Activated CD4-positive, alpha-beta memory T cell treated with anti-CD3 and anti-CD28 coated beads, Interleukin-2, amount 10 ng/mL, durations not matched to agents 7 days and 5 days (primary cell): ENCODE measurements around the gene HNRNPAB. TPM values are rescaled to one million over a fixed set of nuclear protein-coding genes. Genes with fewer than 3 reads are reported as not detected.
"Not testable (repeated sequence)": the region's sequence is repeated elsewhere in the genome, so short reads cannot be mapped to it uniquely, and the experiment has no call there.

ENCODE experiments used
- CTCF ChIA-PET: fragments of 350-600 bp; sonication (Branson Sonifier 250); formaldehyde crosslinking; loops from one replicate; lab custom pipeline; 2021; ENCODE audit warnings: antibody characterized with exemption, inconsistent platforms; lab: Charles Lee
- POLR2A ChIA-PET: fragments of 350-600 bp; sonication (Branson Sonifier 250); formaldehyde crosslinking; loops from one replicate; lab custom pipeline; 2021; ENCODE audit warnings: antibody characterized with exemption; lab: Charles Lee
- DNase-seq: peaks from one replicate; pipeline ENCODE4 v3.0.0-alpha.2; 2020
- H3K27ac Mint-ChIP-seq: one replicate; pipeline ENCODE4 v1.8.0; 2021; ENCODE audit warnings: mild to moderate bottlenecking, mixed read lengths
- H3K27me3 Mint-ChIP-seq: one replicate; pipeline ENCODE4 v1.8.0; 2021; ENCODE audit warnings: mixed read lengths
- H3K36me3 Mint-ChIP-seq: one replicate; pipeline ENCODE4 v1.8.0; 2021; ENCODE audit warnings: low read depth, mixed read lengths
- H3K4me1 Mint-ChIP-seq: one replicate; pipeline ENCODE4 v1.8.0; 2021; ENCODE audit warnings: mixed read lengths
- H3K4me3 Mint-ChIP-seq: one replicate; pipeline ENCODE4 v1.8.0; 2021; ENCODE audit warnings: mild to moderate bottlenecking, mixed read lengths
- H3K9me3 Mint-ChIP-seq: one replicate; pipeline ENCODE4 v1.8.0; 2021; ENCODE audit warnings: mixed read lengths
- total RNA-seq, 2 experiments: library from RNA; stranded (reverse); gene quantifications; one replicate each; pipeline ENCODE4 v1.2.3, GENCODE V29; 2021

The HNRNPAB gene
- total RNA-seq, 2 experiments from 2014 or later, result 177 to 186 TPM

DNA sequence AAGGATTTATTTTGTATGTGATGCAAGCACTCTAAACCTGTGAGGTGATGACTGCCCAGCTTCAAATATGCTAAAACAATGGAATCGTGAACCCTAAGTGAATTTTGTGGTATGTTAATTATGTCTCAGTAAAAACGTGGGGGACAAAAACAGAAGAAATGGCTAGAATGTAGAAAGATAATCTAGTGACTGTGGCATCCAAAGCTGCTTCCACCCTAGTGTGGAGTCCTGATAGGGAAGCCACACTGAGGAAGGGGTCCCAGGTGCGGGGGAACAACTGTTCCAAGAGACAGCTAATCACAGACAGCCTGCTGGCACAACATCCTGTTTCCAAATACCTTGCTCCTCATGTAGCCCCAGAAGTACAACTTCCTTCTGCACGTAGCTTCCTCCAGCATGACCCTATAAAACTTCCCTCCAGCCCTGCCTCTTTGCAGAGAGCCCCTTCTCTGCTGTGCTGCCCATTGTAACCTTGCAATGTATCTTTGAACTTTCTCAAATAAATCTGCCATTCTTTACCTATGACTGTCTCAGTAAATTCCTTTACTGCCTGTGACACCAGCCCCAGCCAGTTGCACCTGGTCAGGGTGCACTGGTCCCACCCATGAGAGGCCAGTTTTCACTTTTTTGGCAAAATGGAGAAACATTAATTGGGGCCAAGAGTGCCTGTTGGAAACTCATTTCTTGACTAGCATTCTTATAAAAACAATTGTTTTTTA lies 22.0 kb upstream of the HNRNPAB start:
- Mint-ChIP-seq H3K36me3 (no peaks in the 10 kb centered on the region), H3K27me3 (peaks cover 7% of the 10 kb centered on the region), H3K9me3 (no peaks in the 10 kb centered on the region), H3K4me3 (no peak overlapping the region), H3K27ac (no peak overlapping the region), H3K4me1 (peaks cover 7% of the 10 kb centered on the region)
- DNase-seq, result no peak
- ChIA-PET POLR2A (interaction anchor here (1.3 kb wide), 1 partner anchor 22 kb away, joined by 5 read pairs; the partner anchor contains the start of gene HNRNPAB), CTCF (no interaction called here)

DNA sequence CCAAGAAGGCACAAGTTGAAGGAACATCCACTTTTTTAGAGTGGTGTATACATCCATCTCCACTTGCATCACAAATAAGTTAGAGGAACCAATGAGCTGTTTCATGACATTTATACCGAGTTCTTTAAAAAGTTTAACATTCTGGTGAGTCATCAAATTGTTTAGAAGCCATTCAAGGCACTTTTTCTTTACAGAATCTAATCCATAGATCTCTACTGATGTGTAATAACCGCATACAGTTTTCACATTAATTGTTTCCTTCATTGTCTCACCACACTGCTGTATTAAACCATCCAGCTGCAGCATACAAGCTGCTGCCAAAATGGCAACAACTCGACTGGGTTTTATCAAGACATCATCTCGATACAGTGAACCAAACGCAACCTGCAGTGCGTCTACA lies 17.9 kb upstream of the HNRNPAB start:
- POLR2A ChIA-PET, result interaction anchor here (1.2 kb wide), 1 partner anchor 18 kb away, joined by 6 read pairs; the partner anchor contains the start of gene HNRNPAB
- Mint-ChIP-seq H3K9me3 (no peaks in the 10 kb centered on the region), H3K36me3 (no peaks in the 10 kb centered on the region), H3K27me3 (peaks cover 9% of the 10 kb centered on the region), H3K4me1 (peaks cover 7% of the 10 kb centered on the region), H3K4me3 (no peak overlapping the region), H3K27ac (no peak overlapping the region)
- DNase-seq, result no peak
- CTCF ChIA-PET, result no interaction called here

GRCh38 chr5:178187014-178187413 lies 17.3 kb upstream of the HNRNPAB start, which contains the start of gene GMCL2:
TSS of gene GMCL2 (minus strand) at chr5:178187371. CDS start at chr5:178187299, 72 bp downstream.
- Mint-ChIP-seq H3K27me3 (peaks cover 11% of the 10 kb centered on the region), H3K27ac (no peak within 1 kb of the TSS), H3K36me3 (no peaks in the 10 kb centered on the region), H3K4me1 (peaks cover 5% of the 10 kb centered on the region), H3K4me3 (no peak within 1 kb of the TSS), H3K9me3 (no peaks in the 10 kb centered on the region)
- ChIA-PET POLR2A (interaction anchor here (1.2 kb wide), 1 partner anchor 17 kb away, joined by 6 read pairs; the partner anchor contains the start of gene HNRNPAB), CTCF (no interaction called here)
- no peak for DNase-seq

DNA sequence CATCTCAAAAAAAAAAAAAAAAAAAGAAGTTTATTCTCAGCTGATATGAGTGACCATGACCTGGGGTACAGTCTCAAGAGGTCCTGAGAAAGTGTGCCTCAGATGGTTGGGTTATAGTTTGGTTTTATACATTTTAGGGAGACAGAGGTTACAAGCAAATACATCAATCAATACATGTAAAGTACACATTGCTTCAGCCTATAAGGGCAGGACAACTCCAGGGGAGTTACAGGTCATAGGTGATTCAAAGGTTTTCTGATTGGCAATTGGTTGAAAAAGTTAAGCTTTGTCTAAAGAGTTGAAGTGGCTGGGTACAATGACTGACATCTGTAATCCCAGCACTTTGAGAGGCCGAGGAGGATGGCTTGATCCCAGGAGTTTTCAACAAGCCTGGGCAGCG lies 14.9 kb upstream of the HNRNPAB start:
- DNase-seq, result no peak
- no peak overlapping the region for H3K27ac Mint-ChIP-seq
- peaks cover 14% of the 10 kb centered on the region for H3K4me1 Mint-ChIP-seq
- H3K9me3 Mint-ChIP-seq, result no peaks in the 10 kb centered on the region
- H3K36me3 Mint-ChIP-seq, result no peaks in the 10 kb centered on the region
- peaks cover 28% of the 10 kb centered on the region for H3K27me3 Mint-ChIP-seq
- no peak overlapping the region for H3K4me3 Mint-ChIP-seq
- ChIA-PET POLR2A (no interaction called here), CTCF (interaction anchor here (1.2 kb wide), 1 partner anchor 9 kb away, joined by 4 read pairs; no protein-coding TSS in a partner anchor)

GRCh38 chr5:178191661-178192060 lies 12.7 kb upstream of the HNRNPAB start:
- Mint-ChIP-seq H3K27me3 (peaks cover 34% of the 10 kb centered on the region), H3K4me1 (peaks cover 14% of the 10 kb centered on the region), H3K36me3 (no peaks in the 10 kb centered on the region), H3K27ac (no peak overlapping the region), H3K4me3 (no peak overlapping the region), H3K9me3 (no peaks in the 10 kb centered on the region)
- no peak for DNase-seq
- ChIA-PET CTCF (interaction anchor here (0.6 kb wide), 1 partner anchor 34 kb away, joined by 5 read pairs; no protein-coding TSS in a partner anchor), POLR2A (no interaction called here)

GRCh38 chr5:178192244-178192643 lies 12.1 kb upstream of the HNRNPAB start:
- Mint-ChIP-seq H3K4me1 (peaks cover 14% of the 10 kb centered on the region), H3K4me3 (no peak overlapping the region), H3K27me3 (peaks cover 34% of the 10 kb centered on the region), H3K27ac (no peak overlapping the region), H3K36me3 (no peaks in the 10 kb centered on the region), H3K9me3 (no peaks in the 10 kb centered on the region)
- ChIA-PET CTCF (no interaction called here), POLR2A (no interaction called here)
- no peak for DNase-seq

DNA sequence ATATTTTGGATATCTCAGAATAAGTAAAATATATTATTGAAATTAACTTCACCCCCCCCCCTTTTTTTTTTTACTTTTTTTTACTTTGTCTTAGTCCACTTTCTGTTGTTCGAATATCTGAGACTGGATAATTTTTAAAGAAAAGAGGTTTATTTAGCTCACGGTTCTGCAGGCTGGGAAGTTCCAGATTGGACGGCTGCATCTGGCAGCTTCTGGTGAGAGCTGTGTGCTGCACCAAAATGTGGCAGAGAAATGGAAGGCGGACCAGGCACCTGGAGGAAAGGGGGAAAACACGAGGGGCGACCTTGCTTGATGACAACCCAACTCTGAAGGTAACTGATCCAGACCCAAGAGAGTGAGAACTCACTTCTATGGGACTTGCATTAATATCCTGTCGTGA lies 11.5 kb upstream of the HNRNPAB start:
- Mint-ChIP-seq H3K4me1 (peaks cover 14% of the 10 kb centered on the region), H3K36me3 (no peaks in the 10 kb centered on the region)
- POLR2A ChIA-PET, result no interaction called here

GRCh38 chr5:178193251-178193809 lies 11.0 kb upstream of the HNRNPAB start:
- Mint-ChIP-seq H3K4me1 (peaks cover 14% of the 10 kb centered on the region), H3K36me3 (no peaks in the 10 kb centered on the region), H3K4me3 (no peak overlapping the region), H3K9me3 (no peaks in the 10 kb centered on the region), H3K27ac (no peak overlapping the region), H3K27me3 (peaks cover 33% of the 10 kb centered on the region)
- ChIA-PET POLR2A (interaction anchor here (3.0 kb wide), 1 partner anchor 11 kb away, joined by 10 read pairs; the partner anchor contains the start of gene HNRNPAB), CTCF (no interaction called here)
- DNase-seq, result no peak

More for the DNA sequence above, 11.5 kb upstream of the HNRNPAB start:
- no peak overlapping the region for H3K4me3 Mint-ChIP-seq
- DNase-seq, result no peak
- no peak overlapping the region for H3K27ac Mint-ChIP-seq
- H3K9me3 Mint-ChIP-seq, result no peaks in the 10 kb centered on the region
- CTCF ChIA-PET, result no interaction called here
- H3K27me3 Mint-ChIP-seq, result peaks cover 34% of the 10 kb centered on the region

GRCh38 chr5:178194026-178194425 lies 10.3 kb upstream of the HNRNPAB start:
- H3K36me3 Mint-ChIP-seq, result no peaks in the 10 kb centered on the region
- peaks cover 27% of the 10 kb centered on the region for H3K27me3 Mint-ChIP-seq
- no peak overlapping the region for H3K4me3 Mint-ChIP-seq
- no peak overlapping the region for H3K27ac Mint-ChIP-seq
- H3K4me1 Mint-ChIP-seq, result peaks cover 14% of the 10 kb centered on the region
- POLR2A ChIA-PET, result interaction anchor here (1.0 to 3.0 kb wide), 2 partner anchors 9 to 10 kb away, joined by 3 to 10 read pairs; partner anchors contain the start of gene HNRNPAB
- CTCF ChIA-PET, result no interaction called here
- DNase-seq, result no peak
- H3K9me3 Mint-ChIP-seq, result no peaks in the 10 kb centered on the region

DNA sequence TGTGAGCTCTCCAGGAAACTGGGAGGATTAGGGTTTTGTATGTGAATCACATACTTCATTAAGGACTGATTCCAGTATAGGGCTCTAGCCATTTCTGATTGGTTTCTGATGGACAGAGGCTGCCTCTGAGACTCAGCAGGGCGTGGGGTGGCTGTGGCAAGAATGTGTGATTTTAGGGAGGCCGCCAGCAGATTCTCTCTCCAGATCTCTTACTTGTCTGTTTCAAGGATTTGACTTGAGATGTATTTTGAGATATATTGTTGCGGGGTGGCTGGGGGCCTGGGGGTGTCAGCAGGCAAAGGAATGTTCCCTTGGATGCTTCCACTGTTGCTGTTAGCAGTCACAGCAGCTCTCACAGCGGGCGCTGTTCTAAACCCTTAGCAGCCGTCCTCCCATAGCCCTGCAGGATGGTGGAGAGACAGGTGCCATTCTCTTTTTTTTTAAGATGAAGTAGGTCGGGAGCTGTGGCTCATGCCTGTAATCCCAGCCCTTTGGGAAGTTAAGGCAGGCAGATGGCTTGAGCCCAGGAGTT lies 8.0 kb upstream of the HNRNPAB start:
- H3K27ac Mint-ChIP-seq, result no peak overlapping the region
- ChIA-PET CTCF (no interaction called here), POLR2A (interaction anchor here (0.8 to 3.0 kb wide), 2 partner anchors 8 to 11 kb away, joined by 4 to 10 read pairs; partner anchors contain the start of gene HNRNPAB)
- no peaks in the 10 kb centered on the region for H3K36me3 Mint-ChIP-seq
- H3K9me3 Mint-ChIP-seq, result no peaks in the 10 kb centered on the region
- H3K4me3 Mint-ChIP-seq, result no peak overlapping the region
- no peak for DNase-seq
- peaks cover 14% of the 10 kb centered on the region for H3K4me1 Mint-ChIP-seq
- peaks cover 26% of the 10 kb centered on the region for H3K27me3 Mint-ChIP-seq

GRCh38 chr5:178196986-178197385 lies 7.3 kb upstream of the HNRNPAB start:
- CTCF ChIA-PET, result no interaction called here
- POLR2A ChIA-PET, result interaction anchor here (0.8 kb wide), 1 partner anchor 10 kb away, joined by 4 read pairs; no protein-coding TSS in a partner anchor

DNA sequence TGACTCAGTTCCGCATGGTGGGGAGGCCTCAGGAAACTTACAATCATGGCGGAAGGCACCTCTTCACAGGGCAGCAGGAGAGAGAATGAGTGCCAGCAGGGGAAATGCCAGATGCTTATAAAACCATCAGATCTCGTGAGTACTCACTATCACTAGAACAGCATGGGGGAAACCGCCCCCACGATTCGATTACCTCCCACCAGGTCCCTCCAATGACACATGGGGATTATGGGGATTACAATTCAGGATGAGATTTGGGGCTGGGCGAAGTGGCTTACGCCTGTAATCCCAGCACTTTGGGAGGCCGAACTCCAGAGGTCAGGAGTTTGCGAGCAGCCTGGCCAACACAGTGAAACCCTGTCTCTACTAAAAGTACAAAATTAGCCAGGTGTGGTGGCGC lies 6.2 kb upstream of the HNRNPAB start:
- H3K36me3 Mint-ChIP-seq, H3K9me3 Mint-ChIP-seq, DNase-seq, CTCF ChIA-PET, H3K27ac Mint-ChIP-seq, POLR2A ChIA-PET, H3K4me3 Mint-ChIP-seq: not testable (repeated sequence)
- H3K4me1 Mint-ChIP-seq, result peaks cover 14% of the 10 kb centered on the region
- H3K27me3 Mint-ChIP-seq, result peaks cover 15% of the 10 kb centered on the region

More at GRCh38 chr5:178196986-178197385, 7.3 kb upstream of the HNRNPAB start:
- H3K27ac Mint-ChIP-seq, result no peak overlapping the region
- no peaks in the 10 kb centered on the region for H3K9me3 Mint-ChIP-seq
- peaks cover 24% of the 10 kb centered on the region for H3K27me3 Mint-ChIP-seq
- no peak for DNase-seq
- H3K36me3 Mint-ChIP-seq, result no peaks in the 10 kb centered on the region
- peaks cover 14% of the 10 kb centered on the region for H3K4me1 Mint-ChIP-seq
- no peak overlapping the region for H3K4me3 Mint-ChIP-seq

DNA sequence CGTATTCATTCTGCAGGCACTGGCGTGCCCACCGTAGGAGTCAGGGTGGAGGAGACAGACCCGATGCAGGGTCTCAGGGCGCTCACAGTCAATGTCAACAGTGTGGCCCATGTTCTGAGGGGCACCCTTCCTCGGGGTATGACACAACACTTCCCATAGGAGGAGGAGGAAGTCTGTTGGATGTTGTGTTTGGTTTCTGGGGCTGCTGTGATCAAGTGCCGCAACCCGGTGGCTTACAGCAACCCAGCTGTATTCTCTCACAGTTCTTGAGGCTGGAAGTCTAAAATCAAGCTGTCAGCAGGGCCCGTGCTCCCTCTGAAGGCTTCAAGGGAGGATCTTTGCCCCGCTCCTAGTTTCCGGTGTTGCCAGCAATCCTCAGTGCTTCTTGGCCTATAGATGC lies 5.6 kb upstream of the HNRNPAB start:
- H3K27me3 Mint-ChIP-seq, result peaks cover 11% of the 10 kb centered on the region
- no peaks in the 10 kb centered on the region for H3K9me3 Mint-ChIP-seq
- H3K27ac Mint-ChIP-seq, result no peak overlapping the region
- ChIA-PET POLR2A (no interaction called here), CTCF (no interaction called here)
- H3K4me1 Mint-ChIP-seq, result peaks cover 10% of the 10 kb centered on the region
- no peak overlapping the region for H3K4me3 Mint-ChIP-seq
- DNase-seq, result no peak
- H3K36me3 Mint-ChIP-seq, result no peaks in the 10 kb centered on the region
